OCI-LY1 (cell line): Measurements from ENCODE around the gene LMF1.

ENCODE experiments used
- H2AFZ ChIP-seq: fragments of 200-600 bp; sonication (generic), shearing (Covaris generic); 2 replicates; pipeline ENCODE4 v1.6.0; 2014; ENCODE audit warnings: antibody characterized with exemption, mild to moderate bottlenecking, low read length
- H3F3A ChIP-seq: fragments of 200-600 bp; sonication (generic), shearing (Covaris generic); 2 replicates; pipeline ENCODE4 v1.6.0; 2014; ENCODE audit warnings: mild to moderate bottlenecking, antibody characterized with exemption, low read length, moderate library complexity; ENCODE audit not compliant: insufficient read depth
- H3K27ac ChIP-seq: fragments of 200-600 bp; sonication (generic); 2 replicates; pipeline ENCODE4 v1.5.1; 2014; ENCODE audit warnings: low read length, mixed run types, mild to moderate bottlenecking, low read depth; ENCODE audit not compliant: poor library complexity, severe bottlenecking
- H3K27me3 ChIP-seq: fragments of 200-600 bp; sonication (generic); 2 replicates; pipeline ENCODE4 v1.6.0; 2014; ENCODE audit warnings: antibody characterized with exemption, mild to moderate bottlenecking, low read length, moderate library complexity; ENCODE audit not compliant: insufficient read depth
- H3K36me3 ChIP-seq: fragments of 200-600 bp; sonication (generic); 2 replicates; pipeline ENCODE4 v1.6.1; 2014; ENCODE audit warnings: mild to moderate bottlenecking, antibody characterized with exemption, low read length, moderate library complexity, mixed read lengths; ENCODE audit not compliant: insufficient read depth
- H3K4me1 ChIP-seq: fragments of 200-600 bp; sonication (generic); 2 replicates; pipeline ENCODE4 v1.5.1; 2014; ENCODE audit warnings: mild to moderate bottlenecking, low read length, moderate library complexity; ENCODE audit not compliant: insufficient read depth, severe bottlenecking
- H3K4me2 ChIP-seq: fragments of 200-600 bp; sonication (generic), shearing (Covaris generic); 2 replicates; pipeline ENCODE4 v1.6.1; 2014; ENCODE audit warnings: low read length
- H3K4me3 ChIP-seq: fragments of 200-600 bp; sonication (generic); 2 replicates; pipeline ENCODE4 v1.5.1; 2014; ENCODE audit warnings: low read length, low read depth, mild to moderate bottlenecking, mixed read lengths; ENCODE audit not compliant: poor library complexity, severe bottlenecking
- H3K79me2 ChIP-seq: fragments of 200-600 bp; shearing (Covaris generic); 2 replicates; pipeline ENCODE4 v1.6.1; 2016; ENCODE audit warnings: mixed run types, low read length, mixed read lengths; ENCODE audit not compliant: insufficient read depth
- H3K9ac ChIP-seq: fragments of 200-600 bp; sonication (generic), shearing (Covaris generic); 2 replicates; pipeline ENCODE4 v1.6.1; 2014; ENCODE audit warnings: mild to moderate bottlenecking, low read length, mixed read lengths
- H3K9me2 ChIP-seq: fragments of 200-600 bp; sonication (generic), shearing (Covaris generic); 2 replicates; pipeline ENCODE4 v1.6.1; 2014; ENCODE audit warnings: low read depth, mild to moderate bottlenecking, low read length, mixed read lengths
- H3K9me3 ChIP-seq: fragments of 200-600 bp; shearing (Covaris generic); 2 replicates; pipeline ENCODE4 v1.6.1; 2014; ENCODE audit warnings: low read length, mixed read lengths
- H4K20me1 ChIP-seq: fragments of 200-600 bp; sonication (generic), shearing (Covaris generic); 2 replicates; pipeline ENCODE4 v1.6.0; 2016; ENCODE audit warnings: mild to moderate bottlenecking, low read length; ENCODE audit not compliant: insufficient read depth
- CTCF ChIP-seq: fragments of 200-600 bp; sonication (generic), shearing (Covaris generic); IDR thresholded peaks from 2 replicates; pipeline ENCODE4 v1.5.1; 2017; ENCODE audit warnings: mild to moderate bottlenecking, antibody characterized with exemption, low read length, moderate library complexity, mixed read lengths
- EZH2 ChIP-seq: fragments of 200-600 bp; sonication (generic), shearing (Covaris generic); IDR thresholded peaks from 2 replicates; pipeline ENCODE4 v1.8.0; 2017; ENCODE audit warnings: borderline replicate concordance, mixed run types, mild to moderate bottlenecking, antibody characterized with exemption, low read length, moderate library complexity, mixed read lengths

The LMF1 gene

GRCh38 chr16:997440-998051 lies 26.8 kb upstream of the LMF1 start:
- TF ChIP-seq CTCF (no peak), EZH2 (no peak)
- H3K4me2 ChIP-seq: no peak overlapping the region
- H3K36me3 ChIP-seq: no peaks in the 10 kb centered on the region
- no peaks in the 10 kb centered on the region for H3K4me1 ChIP-seq
- no peak overlapping the region for H3K4me3 ChIP-seq
- no peaks in the 10 kb centered on the region for H3K79me2 ChIP-seq
- no peak overlapping the region for H3K9ac ChIP-seq
- no peak overlapping the region for H2AFZ ChIP-seq
- no peak overlapping the region for H3K27ac ChIP-seq
- H3K27me3 ChIP-seq: peaks cover 5% of the 10 kb centered on the region
- H4K20me1 ChIP-seq: no peaks in the 10 kb centered on the region
- H3K9me2 ChIP-seq: no peaks in the 10 kb centered on the region
- H3K9me3 ChIP-seq: no peaks in the 10 kb centered on the region
- H3F3A ChIP-seq: no peaks in the 10 kb centered on the region

GRCh38 chr16:996681-997080 lies 25.9 kb upstream of the LMF1 start:
- H3K4me3 ChIP-seq: no peak overlapping the region

GRCh38 chr16:995783-996182 lies 25.0 kb upstream of the LMF1 start:
- peaks cover 5% of the 10 kb centered on the region for H3K27me3 ChIP-seq
- H3F3A ChIP-seq: no peaks in the 10 kb centered on the region

More at GRCh38 chr16:996681-997080, 25.9 kb upstream of the LMF1 start:
- Histone ChIP-seq H4K20me1 (no peaks in the 10 kb centered on the region), H3K9me2 (no peaks in the 10 kb centered on the region), H3K9ac (no peak overlapping the region), H2AFZ (no peak overlapping the region), H3K27ac (no peak overlapping the region), H3K4me1 (no peaks in the 10 kb centered on the region), H3K4me2 (no peak overlapping the region), H3F3A (no peaks in the 10 kb centered on the region), H3K9me3 (no peaks in the 10 kb centered on the region), H3K79me2 (no peaks in the 10 kb centered on the region), H3K27me3 (peaks cover 5% of the 10 kb centered on the region), H3K36me3 (no peaks in the 10 kb centered on the region)
- TF ChIP-seq EZH2: no peak

More at GRCh38 chr16:995783-996182, 25.0 kb upstream of the LMF1 start:
- no peak overlapping the region for H2AFZ ChIP-seq
- no peaks in the 10 kb centered on the region for H3K9me3 ChIP-seq
- no peaks in the 10 kb centered on the region for H3K36me3 ChIP-seq
- H3K4me3 ChIP-seq: no peak overlapping the region
- TF ChIP-seq CTCF (no peak), EZH2 (no peak)
- no peaks in the 10 kb centered on the region for H4K20me1 ChIP-seq
- no peak overlapping the region for H3K27ac ChIP-seq
- H3K79me2 ChIP-seq: no peaks in the 10 kb centered on the region
- H3K9me2 ChIP-seq: no peaks in the 10 kb centered on the region
- H3K4me2 ChIP-seq: no peak overlapping the region
- no peak overlapping the region for H3K9ac ChIP-seq
- no peaks in the 10 kb centered on the region for H3K4me1 ChIP-seq
